GM21367 (cell line): Measurements from ENCODE around the gene ATXN7L2.

Source experiments
- ATAC-seq: cut with Tn5 transposase; IDR thresholded peaks from one replicate; pipeline ENCODE4 v1.9.1; 2021; ENCODE audit not compliant: unreplicated experiment

ATXN7L2 gene

GRCh38 chr1:109541102-109541501, 57.4 kb downstream of the ATXN7L2 start:
- no peak for ATAC-seq
